Activated CD4-positive, alpha-beta T cell treated with anti-CD3 and anti-CD28 coated beads, Interleukin-2, amount 50 U/mL, for 48 hours (primary cell): Measurements from ENCODE around the gene ZFY.

Experiments used
- DNase-seq, 2 experiments: peaks; one replicate each; pipeline ENCODE4 v3.0.0-alpha.2; 2020

ZFY gene

DNA sequence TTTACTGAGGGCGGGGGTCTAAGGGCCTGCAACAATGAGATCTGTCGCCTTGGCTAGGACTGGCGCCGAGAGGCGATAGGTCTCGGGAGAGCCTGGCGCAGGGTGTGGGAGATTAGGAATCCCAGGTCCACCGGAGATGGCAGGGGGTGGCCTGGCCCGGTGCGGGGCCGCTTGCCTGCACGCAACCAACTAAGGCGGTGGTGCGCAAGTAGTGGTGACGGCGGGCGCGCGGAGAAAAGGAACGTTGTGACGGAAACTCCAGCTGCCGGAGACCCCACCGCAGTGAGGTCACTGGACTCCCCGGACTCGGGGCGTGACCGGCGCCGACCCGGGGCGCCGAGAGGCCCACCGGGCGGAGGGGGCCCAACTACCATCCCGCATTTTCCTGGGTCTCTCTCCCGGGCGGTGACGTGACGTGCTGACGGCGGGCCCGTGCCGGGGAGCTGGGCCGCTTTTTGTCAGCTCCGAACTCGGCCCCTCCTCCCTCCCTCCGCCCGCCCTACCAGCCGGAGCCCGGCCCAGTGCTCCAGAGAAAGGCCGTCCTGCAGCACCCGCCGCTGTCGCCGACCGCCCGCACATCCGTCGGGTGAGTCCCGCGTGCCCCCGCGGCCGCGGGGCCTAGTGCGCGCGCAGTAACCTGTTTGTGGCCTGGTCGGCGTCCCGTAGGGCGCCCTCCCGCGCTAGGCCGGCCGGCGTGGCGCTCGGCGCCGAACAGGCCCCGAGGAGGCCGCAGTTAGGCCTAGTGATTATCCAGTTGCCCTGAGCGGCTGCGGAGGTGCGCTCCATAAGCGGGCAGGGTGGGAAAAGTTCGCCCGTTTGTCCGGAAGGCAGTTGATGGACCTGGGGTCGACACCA lies at the start of gene ZFY:
ZFY (plus strand) TSS at position 521 of the 855 bp plus-strand sequence. CDS start 18,556 bp downstream, outside the sequence.
- peak; percentile 63 to 66 for DNase-seq

DNA sequence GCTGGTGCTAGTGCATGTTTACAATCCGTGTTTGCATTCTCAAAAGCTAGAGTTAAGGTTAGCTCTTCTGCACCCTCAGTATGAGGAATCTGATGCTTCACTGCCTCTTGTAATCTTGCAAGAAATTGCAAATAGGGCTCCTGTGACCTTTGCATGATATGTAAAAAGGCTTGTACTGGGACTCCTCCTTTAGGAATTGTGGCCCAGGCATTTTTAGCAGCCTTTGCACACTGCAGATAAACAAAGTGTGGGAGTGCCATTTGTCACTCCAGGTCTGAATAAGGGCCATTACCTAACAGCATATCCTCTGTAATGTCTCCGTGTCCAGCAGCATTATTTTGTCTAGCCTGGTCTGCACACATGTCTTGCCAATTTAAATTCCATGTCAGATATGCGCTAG lies 49.3 kb upstream of the ZFY start:
- no peak for DNase-seq

DNA sequence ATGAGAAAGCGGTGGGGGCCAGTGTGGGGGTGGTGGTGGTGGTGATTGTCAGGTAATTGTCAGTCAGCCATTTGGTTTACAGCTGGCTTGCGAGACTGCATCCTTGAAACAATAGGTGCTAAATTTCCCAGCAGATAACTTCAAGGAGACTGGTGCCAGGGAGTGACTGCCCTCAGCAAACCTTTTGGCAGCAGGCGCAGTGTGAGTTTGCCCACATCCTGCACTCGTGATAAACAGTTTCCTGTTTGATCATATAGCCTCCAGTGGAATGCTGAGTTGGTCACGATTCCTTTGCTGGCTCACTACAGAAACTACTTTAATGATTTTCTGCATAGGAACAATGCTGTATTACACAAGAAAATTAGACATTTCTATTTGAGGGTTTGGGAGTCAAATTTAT lies 47.8 kb upstream of the ZFY start:
- DNase-seq = peak; percentile 22 to 39

DNA sequence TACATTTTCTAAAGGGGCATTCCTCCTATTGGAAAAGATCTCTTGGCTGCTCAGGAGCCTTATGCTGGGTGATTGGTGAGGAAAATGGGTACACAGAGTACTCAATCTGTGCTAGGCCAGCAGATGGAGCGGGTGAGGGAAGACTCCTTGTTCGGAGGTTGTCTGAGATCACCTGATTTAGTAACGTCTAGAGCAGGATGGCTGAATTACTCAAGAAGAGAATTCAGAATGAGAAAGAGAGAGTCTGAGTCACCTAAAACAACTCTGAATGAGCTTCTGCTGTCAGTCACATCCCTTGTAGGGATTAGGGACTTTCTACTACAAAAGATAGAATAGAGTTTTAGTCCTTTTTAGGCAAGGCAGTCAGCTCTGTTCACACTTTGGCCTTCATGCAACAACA lies 47.2 kb upstream of the ZFY start:
- DNase-seq = peak; percentile 21 to 36

DNA sequence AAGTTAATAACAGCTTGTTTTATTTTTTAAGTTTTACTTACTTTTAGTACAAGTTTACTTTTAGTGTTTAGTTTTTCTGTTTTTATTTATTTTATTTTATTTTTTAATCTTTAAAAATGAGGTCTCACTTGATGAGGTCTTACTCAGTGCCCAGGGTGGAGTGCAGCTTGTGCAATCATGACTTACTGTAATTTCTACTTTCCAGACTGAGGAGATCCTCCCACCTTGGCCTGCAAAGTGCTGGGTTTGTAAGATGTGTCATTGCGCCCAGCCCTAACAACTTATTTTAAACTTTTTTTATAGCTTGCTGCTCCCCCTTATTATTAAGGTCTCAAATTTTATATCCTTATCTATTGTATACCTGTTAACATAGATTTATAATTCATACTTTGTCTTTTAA lies 41.7 kb upstream of the ZFY start:
- no peak for DNase-seq

DNA sequence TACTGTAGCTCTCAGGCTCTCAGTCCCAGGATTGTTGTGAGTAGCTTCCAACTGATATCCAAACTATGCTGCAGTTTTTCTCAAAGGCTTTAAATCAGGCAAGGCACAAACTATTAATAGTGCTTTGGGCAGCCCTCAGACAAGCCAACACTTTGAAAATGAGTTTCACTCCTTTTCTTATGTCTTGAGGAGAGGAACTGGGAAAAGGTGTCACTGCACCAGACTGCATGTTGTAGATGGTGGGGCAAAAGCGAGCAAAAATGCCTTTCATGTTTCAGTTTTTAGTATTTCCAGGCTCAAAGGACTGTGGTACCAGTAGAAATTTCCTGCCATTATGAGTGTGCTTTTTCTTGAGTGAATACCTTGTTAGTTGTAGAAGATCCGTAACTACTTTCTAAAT lies 39.1 kb upstream of the ZFY start:
- no peak for DNase-seq

DNA sequence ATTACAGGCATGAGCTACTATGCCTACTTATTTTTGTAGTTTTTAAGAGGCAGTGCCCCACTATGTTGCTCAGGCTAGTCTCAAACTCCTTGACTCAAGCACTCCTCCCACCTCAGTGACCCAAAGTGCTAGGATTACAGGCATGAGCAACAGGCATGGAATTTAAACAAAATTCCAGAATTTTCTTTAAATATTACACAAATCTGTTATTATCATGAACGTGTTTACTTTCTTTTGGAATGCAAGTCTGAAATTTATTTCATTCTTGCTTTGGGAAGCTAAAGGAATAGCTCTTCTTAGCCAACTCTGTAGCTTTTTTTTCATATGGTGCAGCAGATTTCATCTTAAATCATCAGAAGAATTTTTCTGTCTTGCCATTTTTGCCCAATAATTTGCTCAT lies 27.8 kb upstream of the ZFY start:
- DNase-seq = no peak

DNA sequence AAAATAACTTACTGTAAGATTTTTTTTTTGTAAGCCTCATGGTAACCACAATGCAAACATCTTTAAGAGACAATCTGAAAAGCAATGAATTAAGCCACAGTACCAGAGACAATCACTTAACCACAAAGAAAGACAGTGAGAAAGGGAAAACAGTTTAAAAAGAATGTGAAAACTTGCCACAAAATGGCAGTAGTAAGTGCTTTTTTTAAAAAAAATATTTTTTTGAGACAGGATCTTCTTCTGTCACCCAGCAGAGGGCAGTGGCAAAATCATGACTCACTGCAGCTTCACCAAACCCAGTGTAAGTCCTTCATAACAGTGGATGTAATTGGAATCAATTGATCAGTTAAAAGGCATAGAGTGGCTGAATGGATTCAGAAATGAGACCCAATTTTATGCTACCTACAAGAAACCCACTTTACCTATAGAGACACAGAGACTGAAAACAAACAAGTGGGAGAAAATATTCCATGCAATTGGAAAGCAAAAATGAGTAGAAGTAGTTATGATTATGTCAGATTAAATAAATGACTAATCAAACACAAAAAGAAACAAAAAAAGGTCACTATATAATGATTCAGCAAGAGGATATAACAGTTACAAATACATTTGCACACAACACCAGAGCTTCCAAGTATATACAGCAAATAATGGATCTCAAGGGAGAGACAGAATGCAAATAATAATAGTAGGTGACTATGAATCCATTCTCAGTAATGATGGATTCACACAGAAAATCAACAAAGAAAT lies 21.9 kb upstream of the ZFY start:
- peak; percentile 15 to 24 for DNase-seq

DNA sequence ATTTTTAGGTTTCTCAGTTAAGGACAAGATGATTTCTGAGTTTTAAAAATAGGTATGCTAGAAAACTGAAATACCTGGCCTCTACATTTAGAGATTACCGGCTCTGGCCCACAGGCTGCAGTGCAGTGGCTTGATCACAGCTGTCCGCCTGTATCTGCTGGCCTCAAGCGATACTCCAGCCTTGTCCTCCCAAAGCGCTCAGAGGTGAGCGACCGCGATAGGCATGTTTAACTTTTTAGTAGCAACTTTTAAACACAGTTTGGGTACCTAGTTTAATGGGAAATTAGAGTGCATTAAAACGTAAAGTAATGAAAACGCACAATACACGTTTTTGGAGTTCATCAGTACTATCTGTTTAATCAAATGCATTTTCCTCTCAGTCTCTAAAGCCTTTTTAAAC lies 1.1 kb upstream of the ZFY start:
- DNase-seq = no peak

DNA sequence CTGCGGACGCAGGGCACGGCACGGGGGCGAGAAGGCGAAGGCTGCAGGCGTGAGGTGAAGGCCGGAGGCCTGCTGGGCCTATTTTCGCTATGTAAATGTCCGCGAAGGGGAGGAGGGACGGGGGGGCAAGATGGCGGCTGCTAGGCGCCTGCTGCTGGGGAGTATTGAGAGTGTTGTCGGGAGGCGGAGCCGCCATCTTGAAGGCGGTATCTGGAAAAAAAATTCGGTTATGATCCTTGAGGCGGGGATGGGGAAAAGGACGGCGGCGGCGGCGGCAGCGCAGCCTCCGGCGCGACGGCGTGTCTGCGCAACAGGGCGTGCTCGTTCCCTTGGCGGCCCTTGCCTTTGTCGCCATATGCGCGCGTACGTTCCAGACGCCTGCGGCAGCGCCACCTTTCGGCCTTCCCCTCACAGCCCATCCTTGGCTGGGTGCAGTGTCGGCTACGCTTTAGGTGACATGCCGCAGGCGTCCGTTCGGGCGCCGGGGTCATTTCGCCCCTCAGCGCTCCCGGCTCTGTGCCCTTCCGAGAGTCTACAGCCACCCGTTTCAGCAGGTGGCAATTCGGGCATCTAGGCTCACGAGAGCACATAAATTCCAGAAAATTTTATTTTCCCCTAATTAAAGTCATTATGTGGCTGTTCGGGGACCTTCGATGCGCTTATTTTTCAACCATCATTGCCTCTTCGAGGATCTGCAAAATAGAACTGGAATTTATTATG lies 695 bp downstream of the ZFY start:
- DNase-seq = peak; percentile 83 to 86

DNA sequence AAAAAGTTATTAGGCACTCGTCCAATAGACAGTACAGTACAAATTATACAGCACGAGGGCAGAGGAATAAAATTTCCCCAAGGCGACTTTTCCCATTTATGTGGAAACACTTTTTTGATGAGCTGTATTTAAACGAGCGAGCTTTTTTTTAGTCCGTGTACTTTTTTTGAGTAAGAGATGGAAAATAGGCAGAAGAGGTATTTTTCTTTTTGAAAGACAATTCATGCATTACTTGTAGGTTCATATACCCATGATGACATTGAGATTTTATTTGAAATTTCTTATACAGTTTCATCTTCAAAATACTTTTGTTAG lies 1.2 kb downstream of the ZFY start:
- no peak for DNase-seq

DNA sequence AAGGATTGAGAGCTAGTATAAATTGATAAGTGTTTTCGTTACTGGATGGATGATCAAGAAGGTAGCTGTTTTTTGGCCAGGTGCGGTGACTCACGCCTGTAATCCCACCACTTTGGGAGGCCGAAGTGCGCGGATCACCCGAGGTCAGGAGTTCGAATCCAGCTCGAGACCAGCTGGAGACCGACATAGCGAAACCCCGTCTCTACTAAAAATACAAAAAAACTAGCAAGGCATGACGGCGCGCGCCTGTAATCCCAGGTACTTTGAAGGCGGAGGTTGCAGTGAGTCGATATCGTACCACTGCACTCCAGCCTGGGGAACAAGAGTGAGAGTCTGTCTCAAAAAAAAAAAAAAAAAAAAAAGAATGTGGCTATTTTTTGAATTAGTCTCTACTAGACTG lies 2.0 kb downstream of the ZFY start:
- DNase-seq = peak; percentile 12

DNA sequence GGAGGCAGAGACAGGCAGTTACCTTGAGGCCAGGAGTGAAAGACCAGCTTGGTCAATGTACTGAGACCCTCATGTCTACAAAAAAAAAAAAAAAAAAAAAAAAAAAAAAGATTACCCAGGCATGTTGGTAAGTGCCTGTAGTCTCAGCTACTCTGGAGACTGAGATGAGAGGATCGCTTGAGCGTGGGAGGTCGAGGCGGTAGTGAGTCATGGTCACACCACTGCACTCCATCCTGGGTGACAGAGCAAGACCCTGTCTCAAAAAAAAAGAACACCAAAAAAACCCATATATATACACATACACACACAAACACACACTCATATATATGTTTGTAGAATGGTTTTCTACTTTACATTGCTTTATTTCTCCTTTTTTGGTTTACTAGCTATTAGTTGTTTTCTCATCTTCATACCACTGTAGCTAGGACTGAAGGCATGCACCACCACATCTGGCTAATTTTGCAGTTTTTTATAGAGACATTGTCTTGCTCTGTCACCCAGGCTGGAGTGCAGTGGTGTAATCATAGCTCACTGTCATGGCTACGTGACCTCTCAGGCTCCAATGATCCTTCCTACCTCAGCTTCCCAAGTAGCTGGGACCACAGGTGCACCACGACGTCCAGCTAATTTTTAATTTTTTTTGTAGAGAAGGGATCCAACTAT lies 14.5 kb downstream of the ZFY start:
- DNase-seq = peak; percentile 29 to 38

DNA sequence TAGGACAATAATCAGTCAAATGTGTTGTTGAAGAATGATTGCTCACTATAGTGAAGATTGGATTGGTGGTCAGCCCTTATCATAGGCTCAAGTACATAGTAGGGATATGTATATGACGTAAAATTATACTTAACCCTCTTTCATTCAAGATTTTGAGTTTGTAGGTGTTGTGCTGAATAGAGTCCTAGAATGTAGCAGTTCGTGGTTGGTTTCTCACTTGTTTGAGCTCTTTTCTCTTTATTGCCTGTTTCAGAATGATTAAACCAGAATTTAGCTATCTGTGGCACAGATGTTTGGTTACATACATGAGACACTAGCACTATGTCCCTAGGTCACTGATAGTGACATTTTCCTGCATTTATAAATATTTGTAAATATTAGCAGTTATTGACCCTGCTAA lies 15.5 kb downstream of the ZFY start:
- no peak for DNase-seq

DNA sequence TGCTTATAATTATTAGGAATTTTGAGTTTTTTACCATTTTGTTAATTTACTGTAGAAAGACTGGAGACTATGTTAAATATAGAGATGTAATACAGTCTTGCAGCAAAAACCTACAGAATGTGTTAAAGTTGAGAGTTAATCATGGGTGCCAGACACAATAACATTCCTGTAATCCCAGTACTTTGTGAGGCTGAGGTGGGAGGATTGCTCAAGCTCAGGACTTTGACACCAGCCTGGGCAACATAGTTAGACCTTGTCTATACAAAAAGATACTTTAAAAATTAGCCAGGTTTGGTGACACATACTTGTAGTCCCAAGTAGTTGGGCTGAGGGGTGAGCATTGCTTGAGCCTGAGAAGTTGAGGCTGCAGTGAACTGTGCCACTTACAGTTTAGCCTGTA lies 17.7 kb downstream of the ZFY start:
- DNase-seq = no peak

DNA sequence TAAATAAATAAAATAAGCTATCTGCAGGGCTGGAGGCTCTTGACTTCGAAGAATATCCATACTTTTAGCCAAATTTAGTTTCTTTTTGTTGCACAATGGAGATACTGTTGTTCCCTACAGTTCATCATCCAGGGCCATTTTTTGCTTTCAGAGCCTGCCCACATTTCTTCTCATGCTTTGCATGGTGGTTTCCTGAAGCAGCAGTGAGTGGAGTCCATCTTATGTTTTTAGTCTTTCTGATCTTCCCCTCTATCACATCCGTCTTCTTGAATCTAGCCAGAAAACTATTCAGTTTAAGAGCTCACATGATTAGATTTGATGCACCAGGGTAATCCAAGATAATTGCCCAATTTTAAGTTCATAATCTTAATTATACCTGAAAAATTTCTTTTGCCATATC lies 19.6 kb downstream of the ZFY start:
- DNase-seq = no peak

DNA sequence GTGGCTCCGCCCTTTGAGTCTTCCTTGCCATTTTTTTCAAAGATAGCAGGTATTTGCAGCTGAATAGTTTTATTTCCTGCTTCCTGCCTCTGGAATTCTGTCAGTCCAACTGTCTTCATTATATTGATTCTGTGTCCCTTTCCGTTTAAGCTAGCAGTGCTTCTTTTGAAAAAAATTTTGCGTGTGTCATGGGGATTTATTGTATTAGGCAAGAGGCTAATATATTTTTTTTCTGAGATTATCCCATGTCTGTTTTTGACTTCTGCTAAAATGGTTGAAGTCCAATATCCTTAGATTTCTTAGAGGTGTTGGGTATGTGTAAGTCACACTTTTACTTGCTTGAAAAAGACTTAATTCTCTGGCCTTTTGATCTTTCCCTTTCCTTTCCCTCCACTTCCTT lies 20.4 kb downstream of the ZFY start:
- DNase-seq = no peak

DNA sequence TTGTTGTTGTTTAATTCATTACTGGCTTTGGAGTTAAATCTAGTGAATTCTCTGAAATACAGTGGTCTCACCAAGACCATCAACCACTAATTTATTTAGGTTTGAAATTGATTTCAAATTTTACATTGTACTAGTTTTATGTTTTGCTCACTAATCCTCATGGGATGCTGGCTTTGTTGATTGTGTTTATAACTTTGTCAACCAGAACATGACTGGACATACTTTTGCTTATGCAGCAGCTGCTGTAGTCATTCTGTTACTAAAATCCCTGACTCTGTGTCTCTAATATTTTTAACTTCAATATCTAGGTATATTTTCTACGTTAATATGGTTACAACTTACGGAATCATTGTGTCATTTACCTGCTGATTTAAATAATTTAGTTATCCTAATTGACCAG lies 26.9 kb downstream of the ZFY start:
- DNase-seq = no peak

DNA sequence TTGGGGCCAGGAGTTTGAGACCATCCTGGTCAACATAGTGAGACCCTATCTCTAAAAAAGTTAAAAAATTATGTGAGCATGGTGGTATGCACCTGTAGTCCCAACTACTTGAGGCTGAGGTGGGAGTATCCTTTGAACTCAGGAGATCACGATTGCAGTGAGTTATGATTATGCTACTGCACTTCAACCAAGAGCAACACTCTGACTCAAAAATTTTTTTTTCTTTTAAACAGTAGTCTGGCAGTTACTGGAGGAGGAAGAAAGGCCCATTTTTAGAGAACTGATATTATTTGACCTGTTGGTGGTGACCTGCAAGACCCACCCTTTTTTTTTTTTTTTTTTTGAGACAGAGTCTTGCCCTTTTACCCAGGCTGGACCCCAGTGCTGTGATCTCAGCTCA lies 29.6 kb downstream of the ZFY start:
- DNase-seq = no peak

DNA sequence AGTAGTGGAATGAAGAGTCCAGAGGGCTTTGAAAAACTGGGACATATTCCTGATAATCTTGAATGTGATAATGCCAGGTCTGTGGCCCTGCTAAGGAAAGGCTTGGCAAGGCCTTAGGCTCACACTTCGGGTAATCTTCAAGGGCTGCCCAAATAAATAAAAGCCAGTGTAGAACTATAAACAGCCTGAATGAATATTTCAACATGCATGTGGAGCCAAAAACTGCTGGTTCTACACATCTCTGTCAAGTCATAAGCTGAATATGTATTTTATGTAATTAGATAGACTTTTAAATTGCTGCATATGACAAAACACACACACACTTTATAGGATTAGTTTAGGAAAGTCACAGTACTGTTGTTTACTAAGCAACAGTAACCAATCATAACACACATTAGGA lies 30.4 kb downstream of the ZFY start:
- no peak for DNase-seq

DNA sequence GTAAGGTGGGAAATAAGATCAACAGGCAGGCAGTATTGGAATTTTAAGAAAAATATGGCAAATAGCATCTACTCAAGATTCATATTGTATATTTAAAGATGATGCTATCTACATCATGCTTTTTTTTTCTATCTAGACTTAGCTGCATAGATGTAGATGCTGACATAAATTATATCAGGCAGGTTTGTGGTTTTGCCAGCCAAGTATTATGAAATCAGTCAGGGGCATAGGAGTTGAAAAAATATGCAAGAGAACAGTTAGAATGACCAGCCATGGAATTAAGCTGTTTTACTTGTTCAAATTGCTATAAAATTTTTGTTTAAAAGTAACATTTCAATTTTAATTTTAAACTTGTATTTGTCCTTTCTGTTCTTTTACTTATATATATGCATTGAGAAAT lies 34.4 kb downstream of the ZFY start:
- DNase-seq = no peak

DNA sequence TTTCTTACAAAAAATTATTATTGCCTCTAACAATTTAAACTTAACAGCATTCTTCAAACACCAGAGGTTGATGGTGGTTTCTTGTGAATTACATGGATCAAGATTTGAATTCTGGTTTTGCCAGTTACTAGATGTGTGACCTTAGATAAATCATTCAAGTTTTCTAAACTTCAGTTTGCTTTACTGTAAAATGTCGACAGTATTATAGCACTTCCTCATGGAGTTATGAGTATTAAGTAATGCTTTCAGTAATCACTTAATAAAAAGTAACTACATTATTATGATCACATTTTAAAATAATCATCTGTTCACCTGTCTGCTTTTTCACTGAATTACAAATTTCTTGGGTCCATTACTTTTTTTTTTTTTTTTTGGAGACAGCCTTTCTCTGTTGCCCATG lies 37.5 kb downstream of the ZFY start:
- DNase-seq = no peak

DNA sequence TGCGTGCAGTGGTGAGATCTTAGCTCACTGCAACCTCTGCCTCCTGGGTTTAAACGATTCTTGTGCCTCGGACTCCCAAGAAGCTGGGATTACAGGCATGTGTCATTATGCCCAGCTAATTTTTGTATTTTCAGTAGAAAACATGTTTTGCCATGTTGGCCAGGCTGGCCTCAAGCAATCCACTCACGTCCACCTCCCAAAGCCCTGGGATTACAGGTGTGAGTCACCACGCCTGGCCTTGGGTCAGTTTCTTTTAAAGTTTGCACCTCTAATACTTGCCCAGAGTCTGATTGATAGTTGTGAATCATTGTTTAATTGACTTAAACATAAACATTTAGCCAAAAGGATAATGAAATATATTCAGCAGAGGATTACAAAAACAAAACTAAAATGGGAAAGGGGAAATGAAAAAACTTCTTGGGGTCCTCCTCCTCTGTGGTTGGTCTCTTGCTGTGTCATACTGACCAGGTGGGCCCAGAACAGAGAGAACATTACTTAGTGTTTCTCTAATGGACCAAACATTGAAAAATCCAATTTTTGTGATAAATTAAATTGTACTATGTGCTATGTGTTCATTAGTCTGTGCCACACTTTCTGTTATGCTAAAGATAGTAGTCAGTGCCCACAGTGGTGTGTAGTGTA lies 38.0 kb downstream of the ZFY start:
- no peak for DNase-seq
